ENCODE results near the gene CEMIP. TPM values are rescaled to one million over a fixed set of nuclear protein-coding genes. Genes with fewer than 3 reads are reported as not detected.

The CEMIP gene
- polyA plus RNA-seq, 3 donors, result not detected

GRCh38 chr15:80870366-80870765 is 91.2 kb downstream of the CEMIP start:
- H3K27me3 ChIP-seq (ENCODE audit: control insufficient read depth in 2 of 2, insufficient read depth in 2 of 2, low read length in 2 of 2), result no peaks in the 10 kb centered on the region

DNA sequence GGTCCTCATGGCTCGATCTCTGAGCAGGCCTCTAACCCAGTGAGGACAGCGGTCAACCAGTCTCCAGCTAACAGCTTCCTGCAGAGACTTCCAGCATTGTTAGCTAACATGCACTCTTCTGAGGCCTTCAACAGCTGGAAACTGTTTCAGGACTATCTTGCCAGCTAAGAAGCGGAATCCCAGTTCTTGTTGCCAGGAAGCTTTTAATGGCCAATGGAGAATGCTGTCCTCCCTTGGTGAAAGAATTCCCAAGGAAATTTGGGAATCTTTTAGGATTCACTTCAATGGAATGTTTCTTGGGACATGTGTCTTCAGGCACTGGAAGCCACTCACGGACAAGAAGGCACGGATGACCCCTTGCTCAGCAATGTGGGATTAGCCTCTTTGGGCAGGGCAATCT is 91.7 kb downstream of the CEMIP start:
- Histone ChIP-seq H3K4me2 (replicated peaks; ENCODE audit: extremely low read depth, low read length, poor library complexity, severe bottlenecking) (no peak overlapping the region), H3K79me2 (ENCODE audit: insufficient read depth, low read length) (no peaks in the 10 kb centered on the region), H3K9ac (ENCODE audit: insufficient read depth, low read length, poor library complexity, severe bottlenecking) (no peak overlapping the region), H3K36me3 (replicated peaks in 1 of 2; ENCODE audit: control insufficient read depth in 1 of 2, insufficient read depth in 2 of 2, low read length in 2 of 2) (no peaks in the 10 kb centered on the region), H3K27me3 (ENCODE audit: control insufficient read depth in 2 of 2, insufficient read depth in 2 of 2, low read length in 2 of 2) (no peaks in the 10 kb centered on the region), H3K9me3 (replicated peaks in 1 of 2; ENCODE audit: control insufficient read depth in 1 of 2, insufficient read depth in 1 of 2, low read length in 2 of 2) (no peaks in the 10 kb centered on the region), H2AFZ (ENCODE audit: insufficient read depth, low read depth, low read length, poor library complexity, severe bottlenecking) (no peak overlapping the region), H3K27ac (ENCODE audit: low read depth in 1 of 2, low read length in 2 of 2) (no peak overlapping the region), H4K20me1 (ENCODE audit: insufficient read depth, low read length) (no peaks in the 10 kb centered on the region), H3K4me3 (replicated peaks in 1 of 3; ENCODE audit: low read depth in 2 of 3, low read length in 3 of 3) (no peak overlapping the region), H3K4me1 (ENCODE audit: control insufficient read depth in 1 of 2, insufficient read depth in 2 of 2, low read length in 2 of 2) (no peaks in the 10 kb centered on the region)
- no peaks in the 10 kb centered on the region for H3K9me3 Mint-ChIP-seq
- DNase-seq, result no peak
- no peak overlapping the region for H3K4me3 Mint-ChIP-seq
- H3K4me1 Mint-ChIP-seq, result no peaks in the 10 kb centered on the region
- no peak overlapping the region for H3K27ac Mint-ChIP-seq
- 100% methylated on average over 4 of the region's 5 CpGs for WGBS (ENCODE audit: insufficient coverage)
- TF ChIP-seq CTCF (IDR thresholded peaks at IDR 0.05), result no peak
- no peaks in the 10 kb centered on the region for H3K36me3 Mint-ChIP-seq
- H3K27me3 Mint-ChIP-seq (ENCODE audit: low read depth in 3 of 3), result peaks cover 1 to 2% (median 1%) of the 10 kb centered on the region in 3 donors
- intact Hi-C loops (cut with micrococcal nuclease), result no loop called here

More at GRCh38 chr15:80870366-80870765, 91.2 kb downstream of the CEMIP start:
- Mint-ChIP-seq H3K4me1 (no peaks in the 10 kb centered on the region), H3K27ac (no peak overlapping the region), H3K36me3 (no peaks in the 10 kb centered on the region), H3K4me3 (peak overlapping the region in 1 of 2 donors; percentile 46), H3K27me3 (ENCODE audit: low read depth in 3 of 3) (peaks cover under 1 to 2% (median 1%) of the 10 kb centered on the region in 3 donors), H3K9me3 (no peaks in the 10 kb centered on the region)
- Histone ChIP-seq H2AFZ (ENCODE audit: insufficient read depth, low read depth, low read length, poor library complexity, severe bottlenecking) (no peak overlapping the region), H3K36me3 (replicated peaks in 1 of 2; ENCODE audit: control insufficient read depth in 1 of 2, insufficient read depth in 2 of 2, low read length in 2 of 2) (no peaks in the 10 kb centered on the region), H3K4me1 (ENCODE audit: control insufficient read depth in 1 of 2, insufficient read depth in 2 of 2, low read length in 2 of 2) (no peaks in the 10 kb centered on the region), H3K27ac (ENCODE audit: low read depth in 1 of 2, low read length in 2 of 2) (no peak overlapping the region), H4K20me1 (ENCODE audit: insufficient read depth, low read length) (no peaks in the 10 kb centered on the region), H3K9me3 (replicated peaks in 1 of 2; ENCODE audit: control insufficient read depth in 1 of 2, insufficient read depth in 1 of 2, low read length in 2 of 2) (no peaks in the 10 kb centered on the region), H3K4me3 (replicated peaks in 1 of 3; ENCODE audit: low read depth in 2 of 3, low read length in 3 of 3) (no peak overlapping the region), H3K79me2 (ENCODE audit: insufficient read depth, low read length) (no peaks in the 10 kb centered on the region), H3K9ac (ENCODE audit: insufficient read depth, low read length, poor library complexity, severe bottlenecking) (no peak overlapping the region), H3K4me2 (replicated peaks; ENCODE audit: extremely low read depth, low read length, poor library complexity, severe bottlenecking) (no peak overlapping the region)
- no peak for TF ChIP-seq CTCF (IDR thresholded peaks at IDR 0.05)
- WGBS (ENCODE audit: insufficient coverage), result 97% methylated on average over 6 of the region's 8 CpGs
- no peak for DNase-seq
- intact Hi-C loops (cut with micrococcal nuclease), result no loop called here
